Gastrocnemius medialis (tissue), 4 donors: ENCODE measurements around the gene NECAP2.

ENCODE experiments used
- CTCF ChIP-seq, 5 experiments: fragments of 450-650 bp in 3 of 5; fragments of 200-600 bp in 2 of 5; sonication (generic) in 2 of 5; IDR thresholded peaks in 4 of 5; conservative IDR thresholded peaks in 1 of 5; 1 replicate in 4 of 5; 2 replicates in 1 of 5; pipeline ENCODE4 v1.5.1; 2016 to 2019; ENCODE audit warnings: antibody characterized with exemption in 5 of 5, mild to moderate bottlenecking in 3 of 5, moderate library complexity in 3 of 5
- POLR2A ChIP-seq, 2 donors: fragments of 450-650 bp; IDR thresholded peaks; one replicate each; pipeline ENCODE4 v1.6.1; 2017; ENCODE audit warnings: antibody characterized with exemption in 2 of 2, mild to moderate bottlenecking in 2 of 2, moderate library complexity in 2 of 2

GRCh38 chr1:16440470-16441281 lies at the start of gene NECAP2:
- peak; percentile 63 to 93 (median 88) for TF ChIP-seq CTCF (IDR thresholded peaks at IDR 0.05 in 4 of 5, conservative IDR thresholded peaks at IDR 0.05 in 1 of 5)
- TF ChIP-seq POLR2A (IDR thresholded peaks at IDR 0.05), result peak in 1 of 2 donors; percentile 42
